Measurements from ENCODE around the gene MCC. TPM values are rescaled to one million over a fixed set of nuclear protein-coding genes. Genes with fewer than 3 reads are reported as not detected.

MCC gene
- total and polyA plus RNA-seq, 12 donors: 1.8 to 12.6 (median 8.9) TPM

GRCh38 chr5:113493446-113493845, 5.2 kb upstream of the MCC start:
- no peak overlapping the region for H3K27ac ChIP-seq
- intact Hi-C loops (cut with DNase I): no loop called here
- DNase-seq: no peak
- peaks cover 8% of the 10 kb centered on the region for H3K27me3 ChIP-seq
- H3K36me3 ChIP-seq (replicated peaks in 1 of 2): no peaks in the 10 kb centered on the region
- peaks cover 0 to 5% of the 10 kb centered on the region in 2 donors for H3K4me1 ChIP-seq (replicated peaks in 1 of 2)
- TF ChIP-seq POLR2A (IDR thresholded peaks at IDR 0.05): no peak
- no peak for TF ChIP-seq CTCF (IDR thresholded peaks at IDR 0.05)
- H3K4me3 ChIP-seq: no peak overlapping the region
- H3K9me3 ChIP-seq (replicated peaks in 1 of 3): no peaks in the 10 kb centered on the region
- 82 to 96% (median 88%) methylated on average over 1 of the region's 1 CpG for WGBS, 4 donors

GRCh38 chr5:113491022-113491421, 2.8 kb upstream of the MCC start:
- no peak overlapping the region for H3K4me3 ChIP-seq
- no peaks in the 10 kb centered on the region for H3K36me3 ChIP-seq (replicated peaks in 1 of 2)
- H3K27ac ChIP-seq: no peak overlapping the region
- no peaks in the 10 kb centered on the region for H3K9me3 ChIP-seq (replicated peaks in 1 of 3)
- peaks cover 8% of the 10 kb centered on the region for H3K27me3 ChIP-seq
- WGBS, 4 donors: 83 to 90% (median 88%) methylated on average over 2 of the region's 2 CpGs
- TF ChIP-seq CTCF (IDR thresholded peaks at IDR 0.05) (no peak), POLR2A (IDR thresholded peaks at IDR 0.05) (no peak)
- intact Hi-C loops (cut with DNase I): no loop called here
- no peak for DNase-seq
- H3K4me1 ChIP-seq (replicated peaks in 1 of 2): peaks cover 0 to 12% of the 10 kb centered on the region in 2 donors

- Histone ChIP-seq H3K4me3 (no peak overlapping the region), H3K4me1 (replicated peaks in 1 of 2) (peaks cover 0 to 12% of the 10 kb centered on the region in 2 donors), H3K36me3 (replicated peaks in 1 of 2) (no peaks in the 10 kb centered on the region), H3K27me3 (peaks cover 8% of the 10 kb centered on the region), H3K27ac (no peak overlapping the region), H3K9me3 (replicated peaks in 1 of 3) (no peaks in the 10 kb centered on the region)
- TF ChIP-seq CTCF (IDR thresholded peaks at IDR 0.05) (no peak), POLR2A (IDR thresholded peaks at IDR 0.05) (no peak)
- DNase-seq: no peak
- intact Hi-C loops (cut with DNase I): no loop called here
- 97 to 99% (median 99%) methylated on average over 3 of the region's 3 CpGs for WGBS, 4 donors
These were observed 2.1 kb upstream of the MCC start for GRCh38 chr5:113490317-113490716.

- WGBS, 4 donors: 18 to 33% (median 26%) methylated on average over 3 of the region's 3 CpGs
- intact Hi-C loops (cut with DNase I): no loop called here
- peak overlapping the region in 1 of 4 donors; percentile 58 for H3K4me3 ChIP-seq
- H3K4me1 ChIP-seq (replicated peaks in 1 of 2): peaks cover 0 to 12% of the 10 kb centered on the region in 2 donors
- peak overlapping the region in 1 of 5 donors; percentile 52 for H3K27ac ChIP-seq
- H3K27me3 ChIP-seq: peaks cover 8% of the 10 kb centered on the region
- TF ChIP-seq CTCF (IDR thresholded peaks at IDR 0.05) (no peak), POLR2A (IDR thresholded peaks at IDR 0.05) (no peak)
- no peaks in the 10 kb centered on the region for H3K36me3 ChIP-seq (replicated peaks in 1 of 2)
- peak in 4 of 7 donors; percentile 33 to 57 (median 54) for DNase-seq
- H3K9me3 ChIP-seq (replicated peaks in 1 of 3): no peaks in the 10 kb centered on the region
These were observed 1.0 kb upstream of the MCC start for GRCh38 chr5:113489299-113489698.
